SK-MEL-5 (cell line): ENCODE results near the gene CRKL. TPM values are rescaled to one million over a fixed set of nuclear protein-coding genes. Genes with fewer than 3 reads are reported as not detected.

Source experiments
- DNase-seq: peaks from one replicate; pipeline ENCODE4 v3.0.0-alpha.2; 2016; ENCODE audit warnings: low read depth, low spot score
- in situ Hi-C: cut with HindIII; loops from 2 replicates; pipeline ENCODE4 v1.10.0; 2016; ENCODE audit warnings: low sequenced_read_pairs, high pct_unique_total_duplicates, low pct_unique_long_range_greater_than_20kb
- polyA plus RNA-seq, 2 experiments: library from polyadenylated mRNA; depleted of rRNA; stranded (reverse); fragments of >200 nt; gene quantifications; 2 replicates each; pipeline ENCODE4 v1.2.3, GENCODE V29; 2015
- total RNA-seq: library from RNA; depleted of rRNA; stranded (reverse); fragments of >200 nt; shearing (Covaris generic); gene quantifications from 2 replicates; pipeline ENCODE4 v1.2.3, GENCODE V29; 2014; rRNA removed

The CRKL gene
- total RNA-seq: 33.5 and 36.3 TPM in 2 replicates
- polyA plus RNA-seq (2015; cell fraction: cytosol; rRNA removed): 42.6 and 49.7 TPM in 2 replicates
- 30.7 and 40.0 TPM in 2 replicates for polyA plus RNA-seq (2015; cell fraction: nucleus; rRNA removed)

GRCh38 chr22:20916916-20917810, at the start of gene CRKL:
Gene CRKL (plus strand): TSS chr22:20917407. CDS start chr22:20917935, 528 bp downstream.
- in situ Hi-C loops: no loop called here
- DNase-seq: peak; percentile 98

GRCh38 chr22:20868025-20868962, 48.9 kb upstream of the CRKL start:
- no peak for DNase-seq
- in situ Hi-C loops: no loop called here

- in situ Hi-C loops: no loop called here
- DNase-seq: no peak
Observed at GRCh38 chr22:20869234-20869633, 48.0 kb upstream of the CRKL start.

- DNase-seq: no peak
- in situ Hi-C loops: no loop called here
Observed at GRCh38 chr22:20873214-20873613, 44.0 kb upstream of the CRKL start.

GRCh38 chr22:20875296-20875695, 41.9 kb upstream of the CRKL start:
- no peak for DNase-seq
- in situ Hi-C loops: no loop called here

- DNase-seq: no peak
- in situ Hi-C loops: no loop called here
Observed at GRCh38 chr22:20877715-20878114, 39.5 kb upstream of the CRKL start.

- in situ Hi-C loops: no loop called here
- DNase-seq: no peak
Observed at GRCh38 chr22:20881231-20881630, 36.0 kb upstream of the CRKL start.

- no peak for DNase-seq
- in situ Hi-C loops: no loop called here
Observed at GRCh38 chr22:20881869-20882815, 35.1 kb upstream of the CRKL start.

GRCh38 chr22:20882855-20883254, 34.4 kb upstream of the CRKL start:
- no peak for DNase-seq
- in situ Hi-C loops: no loop called here

- in situ Hi-C loops: no loop called here
- no peak for DNase-seq
Observed at GRCh38 chr22:20884454-20884853, 32.8 kb upstream of the CRKL start.

GRCh38 chr22:20885017-20885556, 32.1 kb upstream of the CRKL start:
- no peak for DNase-seq
- in situ Hi-C loops: no loop called here

GRCh38 chr22:20885557-20886323, 31.5 kb upstream of the CRKL start:
- DNase-seq: peak; percentile 93
- in situ Hi-C loops: no loop called here

- DNase-seq: no peak
- in situ Hi-C loops: no loop called here
Observed at GRCh38 chr22:20887375-20887774, 29.8 kb upstream of the CRKL start.

GRCh38 chr22:20889025-20889704, 28.0 kb upstream of the CRKL start:
- no peak for DNase-seq
- in situ Hi-C loops: no loop called here

GRCh38 chr22:20889904-20890540, 27.2 kb upstream of the CRKL start:
- no peak for DNase-seq
- in situ Hi-C loops: no loop called here
